ENCODE data around the gene NUDT9. TPM values are rescaled to one million over a fixed set of nuclear protein-coding genes. Genes with fewer than 3 reads are reported as not detected.
"Not testable (repeated sequence)": the region's sequence is repeated elsewhere in the genome, so short reads cannot be mapped to it uniquely, and the experiment has no call there.

Gene NUDT9
- polyA plus RNA-seq, 2 donors, result 25.7 to 39.8 TPM

- Histone ChIP-seq H3K36me3 (ENCODE audit: control insufficient read depth in 2 of 2, insufficient read depth in 2 of 2, low read length in 1 of 2) (peaks cover 0 to 2% of the 10 kb centered on the region in 2 donors), H3K9me3 (ENCODE audit: control insufficient read depth in 2 of 2, insufficient read depth in 1 of 2, low read depth in 1 of 2, low read length in 1 of 2) (no peaks in the 10 kb centered on the region), H3K4me3 (ENCODE audit: low read depth in 1 of 2, low read length in 2 of 2) (no peak overlapping the region), H3K27me3 (ENCODE audit: control insufficient read depth in 1 of 2, insufficient read depth in 2 of 2, low read length in 2 of 2) (no peaks in the 10 kb centered on the region), H3K4me1 (ENCODE audit: control insufficient read depth in 2 of 2, insufficient read depth in 2 of 2, low read length in 1 of 2) (no peaks in the 10 kb centered on the region), H3K27ac (ENCODE audit: low read depth in 2 of 2, low read length in 1 of 2) (no peak overlapping the region)
- WGBS, 2 donors, result 93 to 95% methylated on average over 1 of the region's 1 CpG
Measured at GRCh38 chr4:87444741-87445140, 22.4 kb downstream of the NUDT9 start.

- Histone ChIP-seq H3K4me3 (ENCODE audit: low read depth in 1 of 2, low read length in 2 of 2) (no peak overlapping the region), H3K27ac (ENCODE audit: low read depth in 2 of 2, low read length in 1 of 2) (no peak overlapping the region), H3K4me1 (ENCODE audit: control insufficient read depth in 2 of 2, insufficient read depth in 2 of 2, low read length in 1 of 2) (no peaks in the 10 kb centered on the region), H3K9me3 (ENCODE audit: control insufficient read depth in 2 of 2, insufficient read depth in 1 of 2, low read depth in 1 of 2, low read length in 1 of 2) (no peaks in the 10 kb centered on the region), H3K36me3 (ENCODE audit: control insufficient read depth in 2 of 2, insufficient read depth in 2 of 2, low read length in 1 of 2) (peaks cover 0 to 2% of the 10 kb centered on the region in 2 donors), H3K27me3 (ENCODE audit: control insufficient read depth in 1 of 2, insufficient read depth in 2 of 2, low read length in 2 of 2) (no peaks in the 10 kb centered on the region)
- 52 to 91% methylated on average over 3 of the region's 3 CpGs for WGBS, 2 donors
Measured at GRCh38 chr4:87445964-87446363, 23.6 kb downstream of the NUDT9 start.

- H3K36me3 ChIP-seq (ENCODE audit: control insufficient read depth in 2 of 2, insufficient read depth in 2 of 2, low read length in 1 of 2); H3K27me3 ChIP-seq (ENCODE audit: control insufficient read depth in 1 of 2, insufficient read depth in 2 of 2, low read length in 2 of 2); H3K9me3 ChIP-seq (ENCODE audit: control insufficient read depth in 2 of 2, insufficient read depth in 1 of 2, low read depth in 1 of 2, low read length in 1 of 2); H3K4me1 ChIP-seq (ENCODE audit: control insufficient read depth in 2 of 2, insufficient read depth in 2 of 2, low read length in 1 of 2); H3K4me3 ChIP-seq (ENCODE audit: low read depth in 1 of 2, low read length in 2 of 2); H3K27ac ChIP-seq (ENCODE audit: low read depth in 2 of 2, low read length in 1 of 2): not testable (repeated sequence)
- WGBS, 2 donors, result 76 to 96% methylated on average over 6 of the region's 6 CpGs
Measured at GRCh38 chr4:87446375-87446774, 24.0 kb downstream of the NUDT9 start.

- Histone ChIP-seq H3K4me3 (ENCODE audit: low read depth in 1 of 2, low read length in 2 of 2) (no peak overlapping the region), H3K27me3 (ENCODE audit: control insufficient read depth in 1 of 2, insufficient read depth in 2 of 2, low read length in 2 of 2) (no peaks in the 10 kb centered on the region), H3K4me1 (ENCODE audit: control insufficient read depth in 2 of 2, insufficient read depth in 2 of 2, low read length in 1 of 2) (no peaks in the 10 kb centered on the region), H3K27ac (ENCODE audit: low read depth in 2 of 2, low read length in 1 of 2) (no peak overlapping the region), H3K9me3 (ENCODE audit: control insufficient read depth in 2 of 2, insufficient read depth in 1 of 2, low read depth in 1 of 2, low read length in 1 of 2) (no peaks in the 10 kb centered on the region), H3K36me3 (ENCODE audit: control insufficient read depth in 2 of 2, insufficient read depth in 2 of 2, low read length in 1 of 2) (peaks cover 0 to 2% of the 10 kb centered on the region in 2 donors)
Measured at GRCh38 chr4:87451537-87451936, 29.2 kb downstream of the NUDT9 start.

- Histone ChIP-seq H3K4me3 (ENCODE audit: low read depth in 1 of 2, low read length in 2 of 2) (no peak overlapping the region), H3K36me3 (ENCODE audit: control insufficient read depth in 2 of 2, insufficient read depth in 2 of 2, low read length in 1 of 2) (peaks cover 0 to 3% of the 10 kb centered on the region in 2 donors), H3K27me3 (ENCODE audit: control insufficient read depth in 1 of 2, insufficient read depth in 2 of 2, low read length in 2 of 2) (no peaks in the 10 kb centered on the region), H3K4me1 (ENCODE audit: control insufficient read depth in 2 of 2, insufficient read depth in 2 of 2, low read length in 1 of 2) (no peaks in the 10 kb centered on the region), H3K9me3 (ENCODE audit: control insufficient read depth in 2 of 2, insufficient read depth in 1 of 2, low read depth in 1 of 2, low read length in 1 of 2) (no peaks in the 10 kb centered on the region), H3K27ac (ENCODE audit: low read depth in 2 of 2, low read length in 1 of 2) (no peak overlapping the region)
- WGBS, 2 donors, result 98 to 100% methylated on average over 4 of the region's 4 CpGs
Measured at GRCh38 chr4:87458913-87459312, 36.5 kb downstream of the NUDT9 start.

GRCh38 chr4:87461281-87461700, 38.9 kb downstream of the NUDT9 start:
- H3K4me1 ChIP-seq (ENCODE audit: control insufficient read depth in 2 of 2, insufficient read depth in 2 of 2, low read length in 1 of 2), result no peaks in the 10 kb centered on the region
- no peaks in the 10 kb centered on the region for H3K9me3 ChIP-seq (ENCODE audit: control insufficient read depth in 2 of 2, insufficient read depth in 1 of 2, low read depth in 1 of 2, low read length in 1 of 2)
- no peak overlapping the region for H3K4me3 ChIP-seq (ENCODE audit: low read depth in 1 of 2, low read length in 2 of 2)
- H3K27me3 ChIP-seq (ENCODE audit: control insufficient read depth in 1 of 2, insufficient read depth in 2 of 2, low read length in 2 of 2), result no peaks in the 10 kb centered on the region
- H3K36me3 ChIP-seq (ENCODE audit: control insufficient read depth in 2 of 2, insufficient read depth in 2 of 2, low read length in 1 of 2), result peaks cover 0 to 3% of the 10 kb centered on the region in 2 donors
- no peak overlapping the region for H3K27ac ChIP-seq (ENCODE audit: low read depth in 2 of 2, low read length in 1 of 2)

- Histone ChIP-seq H3K27ac (ENCODE audit: low read depth in 2 of 2, low read length in 1 of 2) (no peak overlapping the region), H3K9me3 (ENCODE audit: control insufficient read depth in 2 of 2, insufficient read depth in 1 of 2, low read depth in 1 of 2, low read length in 1 of 2) (no peaks in the 10 kb centered on the region), H3K27me3 (ENCODE audit: control insufficient read depth in 1 of 2, insufficient read depth in 2 of 2, low read length in 2 of 2) (no peaks in the 10 kb centered on the region), H3K4me3 (ENCODE audit: low read depth in 1 of 2, low read length in 2 of 2) (no peak overlapping the region), H3K36me3 (ENCODE audit: control insufficient read depth in 2 of 2, insufficient read depth in 2 of 2, low read length in 1 of 2) (peaks cover 0 to 3% of the 10 kb centered on the region in 2 donors), H3K4me1 (ENCODE audit: control insufficient read depth in 2 of 2, insufficient read depth in 2 of 2, low read length in 1 of 2) (no peaks in the 10 kb centered on the region)
- WGBS, 2 donors, result 82 to 86% methylated on average over 2 of the region's 2 CpGs
Measured at GRCh38 chr4:87462102-87462501, 39.7 kb downstream of the NUDT9 start.

- no peaks in the 10 kb centered on the region for H3K27me3 ChIP-seq (ENCODE audit: control insufficient read depth in 1 of 2, insufficient read depth in 2 of 2, low read length in 2 of 2)
- no peaks in the 10 kb centered on the region for H3K4me1 ChIP-seq (ENCODE audit: control insufficient read depth in 2 of 2, insufficient read depth in 2 of 2, low read length in 1 of 2)
- H3K27ac ChIP-seq (ENCODE audit: low read depth in 2 of 2, low read length in 1 of 2), result no peak overlapping the region
- H3K9me3 ChIP-seq (ENCODE audit: control insufficient read depth in 2 of 2, insufficient read depth in 1 of 2, low read depth in 1 of 2, low read length in 1 of 2), result no peaks in the 10 kb centered on the region
- H3K36me3 ChIP-seq (ENCODE audit: control insufficient read depth in 2 of 2, insufficient read depth in 2 of 2, low read length in 1 of 2), result no peaks in the 10 kb centered on the region
- no peak overlapping the region for H3K4me3 ChIP-seq (ENCODE audit: low read depth in 1 of 2, low read length in 2 of 2)
- WGBS, 2 donors, result 48 to 58% methylated on average over 7 of the region's 7 CpGs
Measured at GRCh38 chr4:87465739-87466366, 43.5 kb downstream of the NUDT9 start.

GRCh38 chr4:87469390-87469789, 47.0 kb downstream of the NUDT9 start:
- no peaks in the 10 kb centered on the region for H3K27me3 ChIP-seq (ENCODE audit: control insufficient read depth in 1 of 2, insufficient read depth in 2 of 2, low read length in 2 of 2)
- no peaks in the 10 kb centered on the region for H3K4me1 ChIP-seq (ENCODE audit: control insufficient read depth in 2 of 2, insufficient read depth in 2 of 2, low read length in 1 of 2)
- no peak overlapping the region for H3K4me3 ChIP-seq (ENCODE audit: low read depth in 1 of 2, low read length in 2 of 2)
- H3K27ac ChIP-seq (ENCODE audit: low read depth in 2 of 2, low read length in 1 of 2), result no peak overlapping the region
- no peaks in the 10 kb centered on the region for H3K9me3 ChIP-seq (ENCODE audit: control insufficient read depth in 2 of 2, insufficient read depth in 1 of 2, low read depth in 1 of 2, low read length in 1 of 2)
- H3K36me3 ChIP-seq (ENCODE audit: control insufficient read depth in 2 of 2, insufficient read depth in 2 of 2, low read length in 1 of 2), result no peaks in the 10 kb centered on the region
- 83 to 88% methylated on average over 6 of the region's 6 CpGs for WGBS, 2 donors

GRCh38 chr4:87476934-87477333, 54.6 kb downstream of the NUDT9 start:
- WGBS, 2 donors, result 59 to 61% methylated on average over 3 of the region's 3 CpGs
- H3K4me1 ChIP-seq (ENCODE audit: control insufficient read depth in 2 of 2, insufficient read depth in 2 of 2, low read length in 1 of 2), result no peaks in the 10 kb centered on the region
- no peaks in the 10 kb centered on the region for H3K9me3 ChIP-seq (ENCODE audit: control insufficient read depth in 2 of 2, insufficient read depth in 1 of 2, low read depth in 1 of 2, low read length in 1 of 2)
- no peaks in the 10 kb centered on the region for H3K27me3 ChIP-seq (ENCODE audit: control insufficient read depth in 1 of 2, insufficient read depth in 2 of 2, low read length in 2 of 2)
- no peak overlapping the region for H3K27ac ChIP-seq (ENCODE audit: low read depth in 2 of 2, low read length in 1 of 2)
- H3K36me3 ChIP-seq (ENCODE audit: control insufficient read depth in 2 of 2, insufficient read depth in 2 of 2, low read length in 1 of 2), result no peaks in the 10 kb centered on the region
- H3K4me3 ChIP-seq (ENCODE audit: low read depth in 1 of 2, low read length in 2 of 2), result no peak overlapping the region
